ENCODE measurements around the gene ATG7. TPM values are rescaled to one million over a fixed set of nuclear protein-coding genes. Genes with fewer than 3 reads are reported as not detected.

The ATG7 gene
- total RNA-seq, 1 donor = 131 TPM

- no peak overlapping the region for H3K4me3 ChIP-seq (ENCODE audit: low read depth, low read length)
- DNase-seq (ENCODE audit: low read depth) = peak; percentile 32
- no peak for TF ChIP-seq CTCF (IDR thresholded peaks at IDR 0.05; ENCODE audit: insufficient read depth, low read depth, low read length)
Observed at GRCh38 chr3:11445883-11446282, 173.7 kb downstream of the ATG7 start.

- DNase-seq (ENCODE audit: low read depth) = no peak
- no peak overlapping the region for H3K4me3 ChIP-seq (ENCODE audit: low read depth, low read length)
- TF ChIP-seq CTCF (IDR thresholded peaks at IDR 0.05; ENCODE audit: insufficient read depth, low read depth, low read length) = no peak
Observed at GRCh38 chr3:11447584-11448200, 175.5 kb downstream of the ATG7 start.

DNA sequence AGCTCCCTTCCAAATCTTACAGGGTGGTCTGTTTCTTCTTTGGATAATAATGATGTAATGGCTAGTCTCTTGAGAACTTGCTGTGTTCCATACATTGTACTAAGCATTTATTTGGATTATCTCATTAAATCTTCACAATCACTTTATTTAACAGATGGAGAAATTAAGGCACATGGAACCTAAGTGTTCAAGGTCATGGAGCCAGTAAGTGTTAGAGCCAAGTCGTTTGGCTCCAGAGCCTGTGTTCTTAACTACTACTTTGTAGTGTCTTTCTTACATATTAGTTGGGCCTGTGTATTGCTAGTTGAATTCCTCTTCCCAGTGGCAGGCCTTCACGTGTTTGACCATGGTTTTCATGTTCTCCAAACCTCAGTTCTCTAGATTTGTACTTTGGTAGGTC is 177.8 kb downstream of the ATG7 start:
- TF ChIP-seq CTCF (IDR thresholded peaks at IDR 0.05; ENCODE audit: insufficient read depth, low read depth, low read length) = no peak
- H3K4me3 ChIP-seq (ENCODE audit: low read depth, low read length) = no peak overlapping the region
- DNase-seq (ENCODE audit: low read depth) = no peak

- no peak for TF ChIP-seq CTCF (IDR thresholded peaks at IDR 0.05; ENCODE audit: insufficient read depth, low read depth, low read length)
- no peak for DNase-seq (ENCODE audit: low read depth)
- no peak overlapping the region for H3K4me3 ChIP-seq (ENCODE audit: low read depth, low read length)
Observed at GRCh38 chr3:11452312-11452711, 180.1 kb downstream of the ATG7 start.

DNA sequence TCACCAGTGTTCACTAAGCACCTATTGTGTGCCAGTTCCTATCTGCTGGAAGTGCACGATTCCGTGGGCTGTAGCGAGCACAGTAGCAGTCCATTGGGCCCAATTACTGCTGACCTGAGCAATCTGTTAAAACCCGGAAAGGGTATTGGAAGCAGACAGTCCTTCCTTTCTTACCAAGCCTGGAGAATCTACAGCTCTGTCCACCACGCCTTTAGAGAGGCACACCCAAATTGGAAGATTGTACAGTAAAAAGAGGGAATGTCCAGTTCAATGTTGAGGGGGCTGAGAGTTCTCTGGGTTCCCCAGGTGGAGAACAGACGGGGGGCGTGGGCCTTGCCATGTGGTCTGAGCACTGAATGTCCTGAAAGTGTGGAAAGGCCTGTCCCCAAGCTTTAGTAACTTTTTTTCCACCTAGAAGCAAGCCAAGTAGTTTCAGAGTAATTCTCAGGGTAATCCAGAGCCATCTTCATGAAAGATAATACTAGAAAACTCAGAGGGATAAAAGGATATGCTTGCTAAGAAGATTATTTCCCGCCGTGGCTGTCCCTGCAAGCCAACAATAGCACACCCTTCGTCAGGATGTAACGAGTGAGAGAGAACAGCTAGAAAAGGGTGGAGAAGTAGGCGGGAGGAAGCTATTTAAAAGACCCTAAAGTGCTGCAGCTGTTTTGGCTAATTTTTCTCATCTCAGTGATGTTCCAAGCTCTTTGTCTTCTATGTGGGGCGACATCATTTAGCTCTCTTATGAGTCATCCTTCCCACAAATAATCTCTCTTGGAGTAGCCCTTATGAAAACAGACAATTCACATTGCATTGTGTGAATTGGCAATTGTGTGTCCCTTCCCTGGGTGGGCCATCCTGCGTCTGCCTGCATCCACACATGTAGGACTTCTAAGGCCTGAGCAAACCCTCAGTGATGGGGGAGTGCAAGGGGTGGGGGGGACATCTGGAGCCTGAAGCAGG is 181.0 kb downstream of the ATG7 start:
- DNase-seq (ENCODE audit: low read depth) = peak; percentile 69
- H3K4me3 ChIP-seq (ENCODE audit: low read depth, low read length) = no peak overlapping the region
- no peak for TF ChIP-seq CTCF (IDR thresholded peaks at IDR 0.05; ENCODE audit: insufficient read depth, low read depth, low read length)

DNA sequence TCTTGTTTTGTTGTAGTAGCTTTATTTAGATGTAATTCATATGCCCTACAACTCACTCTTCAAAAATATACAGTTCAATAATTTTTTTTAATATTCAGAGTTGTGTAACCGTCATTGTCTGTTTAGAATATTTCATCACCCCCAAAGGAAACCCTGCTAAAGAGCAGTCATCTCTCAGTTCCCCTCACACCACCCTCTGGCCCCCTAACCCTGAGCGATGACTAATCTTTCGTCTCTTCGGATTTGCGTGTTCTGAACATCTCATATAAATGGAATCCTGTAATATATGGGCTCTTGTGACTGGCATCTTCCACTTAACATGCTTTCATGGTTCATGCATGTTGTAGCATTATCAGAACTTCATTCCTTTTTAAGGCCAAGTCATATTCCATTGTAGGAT is 183.8 kb downstream of the ATG7 start:
- peak; percentile 88 for DNase-seq (ENCODE audit: low read depth)
- TF ChIP-seq CTCF (IDR thresholded peaks at IDR 0.05; ENCODE audit: insufficient read depth, low read depth, low read length) = no peak

More for the DNA sequence above, 183.8 kb downstream of the ATG7 start:
- H3K4me3 ChIP-seq (ENCODE audit: low read depth, low read length) = no peak overlapping the region

All from fibroblast of villous mesenchyme (primary cell).